HepG2 (cell line): Measurements from ENCODE around the gene PTGR3. TPM values are rescaled to one million over a fixed set of nuclear protein-coding genes. Genes with fewer than 3 reads are reported as not detected.
A peak's percentile ranks its signal among the peaks of the same experiment; 100 is the strongest.

Experiments used
- CAMTA2 ChIP-seq: sonication (generic); formaldehyde crosslinking; IDR thresholded peaks from 2 replicates; pipeline ENCODE4 v1.4.0; 2020; ENCODE audit warnings: mild to moderate bottlenecking, missing genetic modification reagents, borderline replicate concordance
- CBFB ChIP-seq: sonication (generic); formaldehyde crosslinking; IDR thresholded peaks from 2 replicates; pipeline ENCODE4 v1.4.0; 2020; ENCODE audit warnings: missing genetic modification reagents
- DMAP1 ChIP-seq: IDR thresholded peaks from 2 replicates; pipeline ENCODE4 v1.6.1; 2016
- KLF9 ChIP-seq: IDR thresholded peaks from 2 replicates; pipeline ENCODE4 v1.6.1; 2016; ENCODE audit warnings: low read depth
- SALL1 ChIP-seq: sonication (generic); formaldehyde crosslinking; IDR thresholded peaks from 2 replicates; pipeline ENCODE4 v1.8.0; 2022; ENCODE audit warnings: mild to moderate bottlenecking, missing genetic modification reagents
- SIN3A ChIP-seq: IDR thresholded peaks from 2 replicates; pipeline ENCODE4 v1.6.1; 2011; ENCODE audit warnings: low read depth, mild to moderate bottlenecking, control low read depth, low read length, borderline replicate concordance
- SMAD3 ChIP-seq: sonication (generic); formaldehyde crosslinking; IDR thresholded peaks from 2 replicates; pipeline ENCODE4 v1.4.0; 2020; ENCODE audit warnings: missing genetic modification reagents
- ZFP41 ChIP-seq: sonication (generic); formaldehyde crosslinking; IDR thresholded peaks from 2 replicates; pipeline ENCODE4 v1.4.0; 2020; ENCODE audit warnings: mild to moderate bottlenecking, missing genetic modification reagents, borderline replicate concordance
- ZFX ChIP-seq: sonication (generic); formaldehyde crosslinking; IDR thresholded peaks from 2 replicates; pipeline ENCODE4 v1.4.0; 2020; ENCODE audit warnings: mild to moderate bottlenecking, low read depth, missing genetic modification reagents, moderate library complexity
- ZMAT3 ChIP-seq: sonication (generic); formaldehyde crosslinking; conservative IDR thresholded peaks from 2 replicates; pipeline ENCODE4 v1.7.0; 2021; ENCODE audit warnings: missing genetic modification reagents
- ZNF556 ChIP-seq: sonication (generic); formaldehyde crosslinking; IDR thresholded peaks from 2 replicates; pipeline ENCODE4 v1.4.0; 2020; ENCODE audit warnings: mild to moderate bottlenecking, missing genetic modification reagents, borderline replicate concordance
- ZNF775 ChIP-seq: sonication (generic); formaldehyde crosslinking; IDR thresholded peaks from 2 replicates; pipeline ENCODE4 v1.4.0; 2020; ENCODE audit warnings: missing genetic modification reagents, mild to moderate bottlenecking, moderate library complexity, borderline replicate concordance
- ZSCAN21 ChIP-seq: sonication (generic); formaldehyde crosslinking; IDR thresholded peaks from 2 replicates; pipeline ENCODE4 v1.8.0; 2022; ENCODE audit warnings: mild to moderate bottlenecking, missing genetic modification reagents, moderate library complexity, borderline replicate concordance
- polyA plus RNA-seq, 8 experiments: library from polyadenylated mRNA; depleted of rRNA in 3 of 8; stranded (reverse) in 7 of 8; unstranded in 1 of 8; fragments of >200 nt; fragmentation: Illumina TruSeq in 4 of 8; extraction: Trizol in 4 of 8; gene quantifications; 2 replicates each; pipeline versions ENCODE4 v1.2.1 to v1.2.3, GENCODE V29; 2011 to 2016; ENCODE audit warnings: low read depth in 4 of 8, missing spikeins in 1 of 8, mixed read lengths in 1 of 8; ENCODE audit not compliant: insufficient read depth in 1 of 8
- total RNA-seq, 5 experiments: library from RNA; depleted of rRNA; stranded (reverse); fragments of >200 nt; fragmentation: Illumina TruSeq; extraction: Trizol; gene quantifications; 2 replicates each; pipeline ENCODE4 v1.2.3, GENCODE V29; 2016; ENCODE audit warnings: low read depth in 1 of 5
- TF ChIP-seq, protein P1 (sequence below): sonication (generic); formaldehyde crosslinking; IDR thresholded peaks from 2 replicates; pipeline ENCODE4 v1.4.0; 2020; ENCODE audit warnings: mild to moderate bottlenecking, missing genetic modification reagents
- TF ChIP-seq, protein P2 (sequence below): sonication (generic); formaldehyde crosslinking; IDR thresholded peaks from 2 replicates; pipeline ENCODE4 v1.5.0; 2020; ENCODE audit warnings: missing genetic modification reagents
- TF ChIP-seq, protein P3 (sequence below): sonication (generic); formaldehyde crosslinking; IDR thresholded peaks from 2 replicates; pipeline ENCODE4 v1.8.0; 2022; ENCODE audit warnings: mild to moderate bottlenecking, missing genetic modification reagents; ENCODE audit not compliant: insufficient replicate concordance
- TF ChIP-seq, protein P4 (sequence below): sonication (generic); formaldehyde crosslinking; IDR thresholded peaks from 2 replicates; pipeline ENCODE4 v1.8.0; 2022; ENCODE audit warnings: low read depth, missing genetic modification reagents
- TF ChIP-seq, protein P5 (sequence below): sonication (generic); formaldehyde crosslinking; IDR thresholded peaks from 2 replicates; pipeline ENCODE4 v1.5.1; 2020; ENCODE audit warnings: mild to moderate bottlenecking, missing genetic modification reagents, borderline replicate concordance
- TF ChIP-seq, protein P6 (sequence below): sonication (generic); formaldehyde crosslinking; IDR thresholded peaks from 2 replicates; pipeline ENCODE4 v1.5.0; 2020; ENCODE audit warnings: mild to moderate bottlenecking, missing genetic modification reagents

PTGR3 gene
- total and polyA plus RNA-seq, 2 of the 13 experiments (the other 11 are each of a cell fraction or from before 2014, with no cell fraction given) = 11.5 to 25.3 TPM

DNA sequence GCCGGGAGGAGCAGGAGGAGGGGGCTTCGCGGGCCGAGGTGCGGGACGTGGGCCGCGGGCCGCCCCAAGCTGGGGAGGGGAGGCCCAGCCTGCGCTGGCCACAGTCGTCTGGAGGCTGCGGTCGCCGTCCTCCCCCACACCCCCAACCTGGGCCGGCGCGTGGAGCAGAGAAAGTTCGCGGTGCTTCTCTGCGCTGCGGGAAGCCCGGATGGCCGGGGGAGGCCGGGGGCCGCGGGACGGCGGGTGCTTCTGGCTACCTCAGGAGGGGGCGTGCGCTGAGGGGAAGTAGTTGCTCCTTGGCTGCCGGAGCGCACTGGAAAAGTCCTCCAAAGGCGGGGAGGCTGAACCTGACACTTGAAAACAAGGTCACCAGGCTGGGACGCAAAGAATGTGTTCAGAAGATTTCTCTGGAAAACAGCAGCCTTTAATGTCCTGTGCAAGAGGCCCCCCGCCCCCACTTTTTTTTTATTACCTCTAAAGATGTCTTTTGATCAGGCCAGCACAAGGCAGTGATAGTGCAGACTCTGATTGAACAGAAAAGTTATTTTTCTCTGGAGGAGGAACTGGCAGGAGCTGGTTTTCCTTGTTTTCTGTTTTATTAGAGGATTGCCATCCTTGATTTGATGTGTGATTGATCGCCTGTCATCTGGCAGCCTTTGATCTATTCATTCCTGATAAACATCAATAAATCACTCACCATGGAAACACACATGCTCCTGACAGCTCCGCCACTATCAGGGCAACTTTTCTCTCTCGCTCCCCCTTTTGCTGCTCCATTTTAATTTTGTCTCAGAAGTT is 3.2 kb upstream of the PTGR3 start (continued):
- TF ChIP-seq ZSCAN21 (CRISPR knock-in tag) (no peak), SMAD3 (CRISPR knock-in tag) (no peak), KLF9 (CRISPR knock-in tag) (no peak), ZMAT3 (CRISPR knock-in tag) (0 out of 2 replicates have a peak, but pooled peaks have one; percentile 22), CAMTA2 (no peak), SALL1 (CRISPR knock-in tag) (peak; percentile 20; the same call in 1 of the 2 replicates), DMAP1 (no peak), ZNF775 (CRISPR knock-in tag) (no peak), ZFX (peak; percentile 64), SIN3A (peak; percentile 59; the same call in 1 of the 2 replicates), ZNF556 (CRISPR knock-in tag) (no peak), ZFP41 (CRISPR knock-in tag) (no peak), CBFB (CRISPR knock-in tag) (no peak)
- TF ChIP-seq, protein P1, sequence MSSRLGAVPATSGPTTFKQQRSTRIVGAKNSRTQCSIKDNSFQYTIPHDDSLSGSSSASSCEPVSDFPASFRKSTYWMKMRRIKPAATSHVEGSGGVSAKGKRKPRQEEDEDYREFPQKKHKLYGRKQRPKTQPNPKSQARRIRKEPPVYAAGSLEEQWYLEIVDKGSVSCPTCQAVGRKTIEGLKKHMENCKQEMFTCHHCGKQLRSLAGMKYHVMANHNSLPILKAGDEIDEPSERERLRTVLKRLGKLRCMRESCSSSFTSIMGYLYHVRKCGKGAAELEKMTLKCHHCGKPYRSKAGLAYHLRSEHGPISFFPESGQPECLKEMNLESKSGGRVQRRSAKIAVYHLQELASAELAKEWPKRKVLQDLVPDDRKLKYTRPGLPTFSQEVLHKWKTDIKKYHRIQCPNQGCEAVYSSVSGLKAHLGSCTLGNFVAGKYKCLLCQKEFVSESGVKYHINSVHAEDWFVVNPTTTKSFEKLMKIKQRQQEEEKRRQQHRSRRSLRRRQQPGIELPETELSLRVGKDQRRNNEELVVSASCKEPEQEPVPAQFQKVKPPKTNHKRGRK = no peak
- TF ChIP-seq, protein P2, sequence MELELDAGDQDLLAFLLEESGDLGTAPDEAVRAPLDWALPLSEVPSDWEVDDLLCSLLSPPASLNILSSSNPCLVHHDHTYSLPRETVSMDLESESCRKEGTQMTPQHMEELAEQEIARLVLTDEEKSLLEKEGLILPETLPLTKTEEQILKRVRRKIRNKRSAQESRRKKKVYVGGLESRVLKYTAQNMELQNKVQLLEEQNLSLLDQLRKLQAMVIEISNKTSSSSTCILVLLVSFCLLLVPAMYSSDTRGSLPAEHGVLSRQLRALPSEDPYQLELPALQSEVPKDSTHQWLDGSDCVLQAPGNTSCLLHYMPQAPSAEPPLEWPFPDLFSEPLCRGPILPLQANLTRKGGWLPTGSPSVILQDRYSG (CRISPR knock-in tag) = no peak
- TF ChIP-seq, protein P3, sequence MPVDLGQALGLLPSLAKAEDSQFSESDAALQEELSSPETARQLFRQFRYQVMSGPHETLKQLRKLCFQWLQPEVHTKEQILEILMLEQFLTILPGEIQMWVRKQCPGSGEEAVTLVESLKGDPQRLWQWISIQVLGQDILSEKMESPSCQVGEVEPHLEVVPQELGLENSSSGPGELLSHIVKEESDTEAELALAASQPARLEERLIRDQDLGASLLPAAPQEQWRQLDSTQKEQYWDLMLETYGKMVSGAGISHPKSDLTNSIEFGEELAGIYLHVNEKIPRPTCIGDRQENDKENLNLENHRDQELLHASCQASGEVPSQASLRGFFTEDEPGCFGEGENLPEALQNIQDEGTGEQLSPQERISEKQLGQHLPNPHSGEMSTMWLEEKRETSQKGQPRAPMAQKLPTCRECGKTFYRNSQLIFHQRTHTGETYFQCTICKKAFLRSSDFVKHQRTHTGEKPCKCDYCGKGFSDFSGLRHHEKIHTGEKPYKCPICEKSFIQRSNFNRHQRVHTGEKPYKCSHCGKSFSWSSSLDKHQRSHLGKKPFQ (CRISPR knock-in tag) = no peak
- TF ChIP-seq, protein P4, sequence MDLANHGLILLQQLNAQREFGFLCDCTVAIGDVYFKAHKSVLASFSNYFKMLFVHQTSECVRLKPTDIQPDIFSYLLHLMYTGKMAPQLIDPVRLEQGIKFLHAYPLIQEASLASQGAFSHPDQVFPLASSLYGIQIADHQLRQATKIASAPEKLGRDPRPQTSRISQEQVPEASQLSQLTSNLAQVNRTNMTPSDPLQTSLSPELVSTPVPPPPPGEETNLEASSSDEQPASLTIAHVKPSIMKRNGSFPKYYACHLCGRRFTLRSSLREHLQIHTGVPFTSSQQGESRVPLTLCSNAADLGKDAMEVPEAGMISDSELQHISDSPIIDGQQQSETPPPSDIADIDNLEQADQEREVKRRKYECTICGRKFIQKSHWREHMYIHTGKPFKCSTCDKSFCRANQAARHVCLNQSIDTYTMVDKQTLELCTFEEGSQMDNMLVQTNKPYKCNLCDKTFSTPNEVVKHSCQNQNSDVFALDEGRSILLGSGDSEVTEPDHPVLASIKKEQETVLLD (CRISPR knock-in tag) = no peak
- TF ChIP-seq, protein P5, sequence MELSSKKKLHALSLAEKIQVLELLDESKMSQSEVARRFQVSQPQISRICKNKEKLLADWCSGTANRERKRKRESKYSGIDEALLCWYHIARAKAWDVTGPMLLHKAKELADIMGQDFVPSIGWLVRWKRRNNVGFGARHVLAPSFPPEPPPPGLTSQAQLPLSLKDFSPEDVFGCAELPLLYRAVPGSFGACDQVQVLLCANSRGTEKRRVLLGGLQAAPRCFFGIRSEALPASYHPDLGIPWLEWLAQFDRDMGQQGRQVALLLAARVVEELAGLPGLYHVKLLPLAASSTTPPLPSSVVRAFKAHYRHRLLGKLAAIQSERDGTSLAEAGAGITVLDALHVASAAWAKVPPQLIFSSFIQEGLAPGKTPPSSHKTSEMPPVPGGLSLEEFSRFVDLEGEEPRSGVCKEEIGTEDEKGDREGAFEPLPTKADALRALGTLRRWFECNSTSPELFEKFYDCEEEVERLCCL = no peak
- TF ChIP-seq, protein P6, sequence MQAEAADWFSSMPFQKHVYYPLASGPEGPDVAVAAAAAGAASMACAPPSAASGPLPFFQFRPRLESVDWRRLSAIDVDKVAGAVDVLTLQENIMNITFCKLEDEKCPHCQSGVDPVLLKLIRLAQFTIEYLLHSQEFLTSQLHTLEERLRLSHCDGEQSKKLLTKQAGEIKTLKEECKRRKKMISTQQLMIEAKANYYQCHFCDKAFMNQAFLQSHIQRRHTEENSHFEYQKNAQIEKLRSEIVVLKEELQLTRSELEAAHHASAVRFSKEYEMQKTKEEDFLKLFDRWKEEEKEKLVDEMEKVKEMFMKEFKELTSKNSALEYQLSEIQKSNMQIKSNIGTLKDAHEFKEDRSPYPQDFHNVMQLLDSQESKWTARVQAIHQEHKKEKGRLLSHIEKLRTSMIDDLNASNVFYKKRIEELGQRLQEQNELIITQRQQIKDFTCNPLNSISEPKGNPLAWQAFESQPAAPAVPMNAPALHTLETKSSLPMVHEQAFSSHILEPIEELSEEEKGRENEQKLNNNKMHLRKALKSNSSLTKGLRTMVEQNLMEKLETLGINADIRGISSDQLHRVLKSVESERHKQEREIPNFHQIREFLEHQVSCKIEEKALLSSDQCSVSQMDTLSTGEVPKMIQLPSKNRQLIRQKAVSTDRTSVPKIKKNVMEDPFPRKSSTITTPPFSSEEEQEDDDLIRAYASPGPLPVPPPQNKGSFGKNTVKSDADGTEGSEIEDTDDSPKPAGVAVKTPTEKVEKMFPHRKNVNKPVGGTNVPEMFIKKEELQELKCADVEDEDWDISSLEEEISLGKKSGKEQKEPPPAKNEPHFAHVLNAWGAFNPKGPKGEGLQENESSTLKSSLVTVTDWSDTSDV (CRISPR knock-in tag) = no peak
